ENCODE measurements around the gene ZNF598.

Gene ZNF598

DNA sequence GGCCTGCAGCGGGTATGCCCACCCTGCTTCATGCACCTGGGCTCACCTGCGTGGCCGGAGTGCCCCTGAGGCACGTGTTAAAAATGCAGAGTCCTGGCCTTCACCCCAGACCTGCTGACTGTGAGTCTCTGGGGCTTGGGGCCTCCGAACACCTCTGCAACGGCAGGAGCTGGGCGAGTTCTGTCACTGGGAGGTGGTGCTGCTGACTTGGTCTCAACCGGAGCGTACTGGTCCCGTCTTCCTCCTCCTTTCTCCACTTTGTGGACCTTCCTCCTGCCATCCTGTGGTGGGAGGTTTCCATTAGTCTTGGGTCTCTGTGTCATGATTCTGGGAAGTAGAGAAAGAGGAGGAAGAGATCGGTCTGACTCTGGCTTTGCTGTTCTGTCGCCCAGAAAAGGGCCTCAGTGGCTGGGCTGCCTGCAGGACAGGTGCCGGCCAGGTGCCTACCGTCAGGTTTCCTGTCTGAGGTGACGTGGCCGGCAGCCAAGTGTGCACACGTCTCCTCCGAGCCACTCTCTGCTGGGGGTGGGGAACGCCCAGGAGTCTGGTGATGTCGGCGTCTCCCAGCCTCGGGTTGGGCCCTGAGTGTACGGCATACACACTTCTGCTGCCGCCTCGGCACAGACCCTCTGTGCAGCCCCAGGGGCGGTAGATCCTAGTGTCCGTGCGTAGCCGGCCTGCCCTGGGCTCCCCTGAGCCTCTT lies 45.1 kb upstream of the ZNF598 start:
- no peak overlapping the region for H3K4me3 ChIP-seq (ENCODE audit: insufficient read depth, low read length, poor library complexity, severe bottlenecking)
- H3K9me2 ChIP-seq (replicated peaks; ENCODE audit: insufficient read depth, low read length) = no peaks in the 10 kb centered on the region
- H3K27me3 ChIP-seq (ENCODE audit: low read length) = no peaks in the 10 kb centered on the region
- H2AFZ ChIP-seq (ENCODE audit: low read depth, low read length, severe bottlenecking) = no peak overlapping the region
- TF ChIP-seq, protein P1, sequence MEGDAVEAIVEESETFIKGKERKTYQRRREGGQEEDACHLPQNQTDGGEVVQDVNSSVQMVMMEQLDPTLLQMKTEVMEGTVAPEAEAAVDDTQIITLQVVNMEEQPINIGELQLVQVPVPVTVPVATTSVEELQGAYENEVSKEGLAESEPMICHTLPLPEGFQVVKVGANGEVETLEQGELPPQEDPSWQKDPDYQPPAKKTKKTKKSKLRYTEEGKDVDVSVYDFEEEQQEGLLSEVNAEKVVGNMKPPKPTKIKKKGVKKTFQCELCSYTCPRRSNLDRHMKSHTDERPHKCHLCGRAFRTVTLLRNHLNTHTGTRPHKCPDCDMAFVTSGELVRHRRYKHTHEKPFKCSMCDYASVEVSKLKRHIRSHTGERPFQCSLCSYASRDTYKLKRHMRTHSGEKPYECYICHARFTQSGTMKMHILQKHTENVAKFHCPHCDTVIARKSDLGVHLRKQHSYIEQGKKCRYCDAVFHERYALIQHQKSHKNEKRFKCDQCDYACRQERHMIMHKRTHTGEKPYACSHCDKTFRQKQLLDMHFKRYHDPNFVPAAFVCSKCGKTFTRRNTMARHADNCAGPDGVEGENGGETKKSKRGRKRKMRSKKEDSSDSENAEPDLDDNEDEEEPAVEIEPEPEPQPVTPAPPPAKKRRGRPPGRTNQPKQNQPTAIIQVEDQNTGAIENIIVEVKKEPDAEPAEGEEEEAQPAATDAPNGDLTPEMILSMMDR (IDR thresholded peaks at IDR 0.05; ENCODE audit: insufficient read depth, low read length, poor library complexity, severe bottlenecking) = no peak
- no peak for TF ChIP-seq EZH2phosphoT487 (conservative IDR thresholded peaks at IDR 0.05; ENCODE audit: low read length)
- H3K36me3 ChIP-seq (ENCODE audit: low read length) = no peaks in the 10 kb centered on the region
- no peak overlapping the region for H3K27ac ChIP-seq (ENCODE audit: low read depth, low read length)
- H3K9ac ChIP-seq (ENCODE audit: low read length) = no peak overlapping the region
- no peaks in the 10 kb centered on the region for H3K9me3 ChIP-seq (ENCODE audit: insufficient read depth, low read length)
- no peak overlapping the region for H3K4me2 ChIP-seq (ENCODE audit: low read depth, low read length, poor library complexity, severe bottlenecking)
- H3F3A ChIP-seq (ENCODE audit: insufficient read depth) = no peaks in the 10 kb centered on the region
- no peaks in the 10 kb centered on the region for H4K20me1 ChIP-seq (ENCODE audit: low read depth, low read length)
- H3K79me2 ChIP-seq (ENCODE audit: insufficient read depth, low read length) = no peaks in the 10 kb centered on the region

DNA sequence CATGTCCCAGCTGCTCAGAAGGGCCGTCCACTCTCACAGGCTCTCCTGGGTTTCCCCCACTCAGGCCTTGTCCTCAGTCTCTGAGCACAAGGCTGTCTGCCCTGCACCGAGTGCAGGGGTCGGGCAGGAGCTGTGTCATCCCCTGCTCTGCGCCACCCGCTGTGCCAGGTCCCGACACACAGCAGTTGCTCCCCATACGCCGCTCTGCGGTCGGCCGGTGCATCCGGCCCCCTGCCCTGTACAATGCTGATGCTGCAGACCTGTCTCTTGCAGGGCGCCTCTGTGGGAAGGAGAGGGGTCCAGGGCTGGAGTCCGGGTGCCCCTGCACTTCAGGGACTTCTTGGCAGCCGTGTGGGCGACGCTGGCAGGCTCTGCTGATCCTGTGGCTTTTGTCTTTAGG lies 44.3 kb upstream of the ZNF598 start:
- H3F3A ChIP-seq (ENCODE audit: insufficient read depth) = no peaks in the 10 kb centered on the region
- H3K9me3 ChIP-seq (ENCODE audit: insufficient read depth, low read length) = no peaks in the 10 kb centered on the region
- H3K27ac ChIP-seq (ENCODE audit: low read depth, low read length) = no peak overlapping the region
- no peak overlapping the region for H3K9ac ChIP-seq (ENCODE audit: low read length)
- no peak overlapping the region for H2AFZ ChIP-seq (ENCODE audit: low read depth, low read length, severe bottlenecking)
- TF ChIP-seq, protein P1 (IDR thresholded peaks at IDR 0.05; ENCODE audit: insufficient read depth, low read length, poor library complexity, severe bottlenecking) = no peak
- TF ChIP-seq EZH2phosphoT487 (conservative IDR thresholded peaks at IDR 0.05; ENCODE audit: low read length) = no peak
- H3K27me3 ChIP-seq (ENCODE audit: low read length) = no peaks in the 10 kb centered on the region
- H3K9me2 ChIP-seq (replicated peaks; ENCODE audit: insufficient read depth, low read length) = no peaks in the 10 kb centered on the region
- no peak overlapping the region for H3K4me2 ChIP-seq (ENCODE audit: low read depth, low read length, poor library complexity, severe bottlenecking)
- no peaks in the 10 kb centered on the region for H3K79me2 ChIP-seq (ENCODE audit: insufficient read depth, low read length)
- no peak overlapping the region for H3K4me3 ChIP-seq (ENCODE audit: insufficient read depth, low read length, poor library complexity, severe bottlenecking)
- H3K36me3 ChIP-seq (ENCODE audit: low read length) = no peaks in the 10 kb centered on the region
- H4K20me1 ChIP-seq (ENCODE audit: low read depth, low read length) = no peaks in the 10 kb centered on the region

DNA sequence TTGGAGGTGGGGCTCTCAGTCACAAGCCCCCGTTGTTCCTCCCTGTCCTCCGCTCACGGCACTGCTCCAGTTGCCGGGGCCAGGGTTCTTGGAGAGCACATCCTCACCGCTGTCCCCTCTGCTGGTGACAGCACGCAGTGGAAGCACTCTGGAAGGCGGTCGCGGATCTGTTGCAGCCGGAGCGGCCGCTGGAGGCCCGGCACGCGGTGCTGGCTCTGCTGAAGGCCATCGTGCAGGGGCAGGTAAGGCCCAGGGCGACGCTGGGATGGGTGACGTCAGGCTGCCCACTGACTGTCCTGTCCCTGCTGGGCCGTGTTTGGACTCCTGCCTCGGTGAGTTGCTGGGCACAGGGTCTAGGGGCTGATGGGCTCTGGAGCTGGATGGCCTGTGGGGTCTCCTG lies 43.6 kb upstream of the ZNF598 start:
- TF ChIP-seq, protein P1 (IDR thresholded peaks at IDR 0.05; ENCODE audit: insufficient read depth, low read length, poor library complexity, severe bottlenecking) = no peak
- no peak for TF ChIP-seq EZH2phosphoT487 (conservative IDR thresholded peaks at IDR 0.05; ENCODE audit: low read length)
- H3K27me3 ChIP-seq (ENCODE audit: low read length) = no peaks in the 10 kb centered on the region
- no peaks in the 10 kb centered on the region for H3F3A ChIP-seq (ENCODE audit: insufficient read depth)

More for the DNA sequence above, 43.6 kb upstream of the ZNF598 start:
- no peaks in the 10 kb centered on the region for H3K9me3 ChIP-seq (ENCODE audit: insufficient read depth, low read length)
- H4K20me1 ChIP-seq (ENCODE audit: low read depth, low read length) = no peaks in the 10 kb centered on the region
- no peak overlapping the region for H3K27ac ChIP-seq (ENCODE audit: low read depth, low read length)
- H3K79me2 ChIP-seq (ENCODE audit: insufficient read depth, low read length) = no peaks in the 10 kb centered on the region; the same call in 1 of the 2 replicates
- H3K36me3 ChIP-seq (ENCODE audit: low read length) = no peaks in the 10 kb centered on the region
- H3K9ac ChIP-seq (ENCODE audit: low read length) = no peak overlapping the region
- H3K4me3 ChIP-seq (ENCODE audit: insufficient read depth, low read length, poor library complexity, severe bottlenecking) = no peak overlapping the region
- H2AFZ ChIP-seq (ENCODE audit: low read depth, low read length, severe bottlenecking) = no peak overlapping the region
- no peaks in the 10 kb centered on the region for H3K9me2 ChIP-seq (replicated peaks; ENCODE audit: insufficient read depth, low read length)
- H3K4me2 ChIP-seq (ENCODE audit: low read depth, low read length, poor library complexity, severe bottlenecking) = no peak overlapping the region

Data from SU-DHL-6 (cell line).